H1 (cell line): ENCODE measurements around the gene MCAT. TPM values are rescaled to one million over a fixed set of nuclear protein-coding genes. Genes with fewer than 3 reads are reported as not detected.

Experiments
- CHD1 ChIP-seq: IDR thresholded peaks from 2 replicates; pipeline ENCODE4 v1.6.1; 2012; ENCODE audit warnings: low read depth, low read length, improper control_type of control experiment
- CHD2 ChIP-seq: IDR thresholded peaks from 2 replicates; pipeline ENCODE4 v1.6.1; 2012; ENCODE audit warnings: low read length, improper control_type of control experiment
- CTBP2 ChIP-seq: IDR thresholded peaks from 2 replicates; pipeline ENCODE4 v1.7.0; 2011; ENCODE audit warnings: borderline replicate concordance, mild to moderate bottlenecking, moderate library complexity, mixed read lengths, low read length; ENCODE audit not compliant: insufficient read depth, insufficient read length
- EZH2 ChIP-seq: fragments of 200-600 bp; sonication (generic); IDR thresholded peaks from 2 replicates; pipeline ENCODE4 v1.7.1; 2012; ENCODE audit warnings: low read depth, mild to moderate bottlenecking, moderate library complexity, low read length, inconsistent platforms; ENCODE audit not compliant: severe bottlenecking
- POLR2A ChIP-seq, 2 experiments: IDR thresholded peaks; 1 replicate in 1 of 2; 2 replicates in 1 of 2; pipeline ENCODE4 v1.6.1; 2011; ENCODE audit warnings: low read depth in 2 of 2, low read length in 2 of 2, mild to moderate bottlenecking in 2 of 2; ENCODE audit errors: control extremely low read depth in 1 of 2
- RFX5 ChIP-seq: IDR thresholded peaks from 2 replicates; pipeline ENCODE4 v1.6.1; 2011; ENCODE audit warnings: low read depth, low read length, improper control_type of control experiment, borderline replicate concordance
- SIX5 ChIP-seq: IDR thresholded peaks from 2 replicates; pipeline ENCODE4 v1.6.1; 2011; ENCODE audit warnings: mild to moderate bottlenecking, low read depth, low read length
- TAF7 ChIP-seq: optimal IDR thresholded peaks from 2 replicates; pipeline ENCODE3; 2011; ENCODE audit warnings: low read depth, mild to moderate bottlenecking, inconsistent platforms, low read length, moderate library complexity, borderline replicate concordance
- polyA plus RNA-seq, 7 experiments: library from polyadenylated mRNA; depleted of rRNA in 3 of 7; stranded (reverse) in 5 of 7; unstranded in 2 of 7; fragments of >200 nt in 5 of 7; fragments of 200-250 nt in 2 of 7; gene quantifications; 1 replicate in 5 of 7; 2 replicates in 1 of 7; 4 replicates in 1 of 7; pipeline versions ENCODE4 v1.2.1 to v1.2.3, GENCODE V29; 2011 to 2013; ENCODE audit warnings: missing spikeins in 2 of 7, mixed read lengths in 2 of 7
- total RNA-seq: library from RNA; stranded (reverse); fragmentation: NEBNext Ultra II Directional; extraction: Animal tissue kit (Norgen Biotek cat#: 25700); gene quantifications from 2 replicates; pipeline ENCODE4 v1.2.1, GENCODE V29; 2021
- TF ChIP-seq, protein P1 (sequence below): fragments of 300-600 bp; sonication (generic); IDR thresholded peaks from 2 replicates; pipeline ENCODE4 v1.7.1; 2012; ENCODE audit warnings: low read length, moderate library complexity, mild to moderate bottlenecking, inconsistent platforms; ENCODE audit not compliant: insufficient replicate concordance
- TF ChIP-seq, protein P2 (sequence below): IDR thresholded peaks from 2 replicates; pipeline ENCODE4 v1.6.1; 2012; ENCODE audit warnings: inconsistent platforms

MCAT gene
- total and polyA plus RNA-seq, 2 of the 8 experiments (the other 6 are each of a cell fraction or from before 2014, with no cell fraction given) = 15.8 to 17.4 TPM

DNA sequence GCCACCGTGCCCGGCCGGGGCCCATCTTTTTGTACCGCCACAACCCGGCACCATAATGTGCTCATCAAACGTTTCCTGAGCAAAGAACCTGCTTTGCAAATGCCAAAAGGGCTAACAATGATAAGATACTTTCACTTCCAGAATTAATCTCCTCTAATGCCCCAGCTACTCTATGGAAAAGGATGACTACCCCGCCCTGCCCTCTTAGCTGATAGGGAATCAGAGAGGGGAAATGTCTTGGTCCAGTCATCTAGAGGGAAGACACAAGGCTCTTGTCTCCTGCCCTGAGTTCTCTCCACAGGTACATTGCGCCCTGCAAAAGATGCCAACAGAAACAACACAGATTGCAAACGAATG is 54.6 kb downstream of the MCAT start (continued):
- TF ChIP-seq, protein P1, sequence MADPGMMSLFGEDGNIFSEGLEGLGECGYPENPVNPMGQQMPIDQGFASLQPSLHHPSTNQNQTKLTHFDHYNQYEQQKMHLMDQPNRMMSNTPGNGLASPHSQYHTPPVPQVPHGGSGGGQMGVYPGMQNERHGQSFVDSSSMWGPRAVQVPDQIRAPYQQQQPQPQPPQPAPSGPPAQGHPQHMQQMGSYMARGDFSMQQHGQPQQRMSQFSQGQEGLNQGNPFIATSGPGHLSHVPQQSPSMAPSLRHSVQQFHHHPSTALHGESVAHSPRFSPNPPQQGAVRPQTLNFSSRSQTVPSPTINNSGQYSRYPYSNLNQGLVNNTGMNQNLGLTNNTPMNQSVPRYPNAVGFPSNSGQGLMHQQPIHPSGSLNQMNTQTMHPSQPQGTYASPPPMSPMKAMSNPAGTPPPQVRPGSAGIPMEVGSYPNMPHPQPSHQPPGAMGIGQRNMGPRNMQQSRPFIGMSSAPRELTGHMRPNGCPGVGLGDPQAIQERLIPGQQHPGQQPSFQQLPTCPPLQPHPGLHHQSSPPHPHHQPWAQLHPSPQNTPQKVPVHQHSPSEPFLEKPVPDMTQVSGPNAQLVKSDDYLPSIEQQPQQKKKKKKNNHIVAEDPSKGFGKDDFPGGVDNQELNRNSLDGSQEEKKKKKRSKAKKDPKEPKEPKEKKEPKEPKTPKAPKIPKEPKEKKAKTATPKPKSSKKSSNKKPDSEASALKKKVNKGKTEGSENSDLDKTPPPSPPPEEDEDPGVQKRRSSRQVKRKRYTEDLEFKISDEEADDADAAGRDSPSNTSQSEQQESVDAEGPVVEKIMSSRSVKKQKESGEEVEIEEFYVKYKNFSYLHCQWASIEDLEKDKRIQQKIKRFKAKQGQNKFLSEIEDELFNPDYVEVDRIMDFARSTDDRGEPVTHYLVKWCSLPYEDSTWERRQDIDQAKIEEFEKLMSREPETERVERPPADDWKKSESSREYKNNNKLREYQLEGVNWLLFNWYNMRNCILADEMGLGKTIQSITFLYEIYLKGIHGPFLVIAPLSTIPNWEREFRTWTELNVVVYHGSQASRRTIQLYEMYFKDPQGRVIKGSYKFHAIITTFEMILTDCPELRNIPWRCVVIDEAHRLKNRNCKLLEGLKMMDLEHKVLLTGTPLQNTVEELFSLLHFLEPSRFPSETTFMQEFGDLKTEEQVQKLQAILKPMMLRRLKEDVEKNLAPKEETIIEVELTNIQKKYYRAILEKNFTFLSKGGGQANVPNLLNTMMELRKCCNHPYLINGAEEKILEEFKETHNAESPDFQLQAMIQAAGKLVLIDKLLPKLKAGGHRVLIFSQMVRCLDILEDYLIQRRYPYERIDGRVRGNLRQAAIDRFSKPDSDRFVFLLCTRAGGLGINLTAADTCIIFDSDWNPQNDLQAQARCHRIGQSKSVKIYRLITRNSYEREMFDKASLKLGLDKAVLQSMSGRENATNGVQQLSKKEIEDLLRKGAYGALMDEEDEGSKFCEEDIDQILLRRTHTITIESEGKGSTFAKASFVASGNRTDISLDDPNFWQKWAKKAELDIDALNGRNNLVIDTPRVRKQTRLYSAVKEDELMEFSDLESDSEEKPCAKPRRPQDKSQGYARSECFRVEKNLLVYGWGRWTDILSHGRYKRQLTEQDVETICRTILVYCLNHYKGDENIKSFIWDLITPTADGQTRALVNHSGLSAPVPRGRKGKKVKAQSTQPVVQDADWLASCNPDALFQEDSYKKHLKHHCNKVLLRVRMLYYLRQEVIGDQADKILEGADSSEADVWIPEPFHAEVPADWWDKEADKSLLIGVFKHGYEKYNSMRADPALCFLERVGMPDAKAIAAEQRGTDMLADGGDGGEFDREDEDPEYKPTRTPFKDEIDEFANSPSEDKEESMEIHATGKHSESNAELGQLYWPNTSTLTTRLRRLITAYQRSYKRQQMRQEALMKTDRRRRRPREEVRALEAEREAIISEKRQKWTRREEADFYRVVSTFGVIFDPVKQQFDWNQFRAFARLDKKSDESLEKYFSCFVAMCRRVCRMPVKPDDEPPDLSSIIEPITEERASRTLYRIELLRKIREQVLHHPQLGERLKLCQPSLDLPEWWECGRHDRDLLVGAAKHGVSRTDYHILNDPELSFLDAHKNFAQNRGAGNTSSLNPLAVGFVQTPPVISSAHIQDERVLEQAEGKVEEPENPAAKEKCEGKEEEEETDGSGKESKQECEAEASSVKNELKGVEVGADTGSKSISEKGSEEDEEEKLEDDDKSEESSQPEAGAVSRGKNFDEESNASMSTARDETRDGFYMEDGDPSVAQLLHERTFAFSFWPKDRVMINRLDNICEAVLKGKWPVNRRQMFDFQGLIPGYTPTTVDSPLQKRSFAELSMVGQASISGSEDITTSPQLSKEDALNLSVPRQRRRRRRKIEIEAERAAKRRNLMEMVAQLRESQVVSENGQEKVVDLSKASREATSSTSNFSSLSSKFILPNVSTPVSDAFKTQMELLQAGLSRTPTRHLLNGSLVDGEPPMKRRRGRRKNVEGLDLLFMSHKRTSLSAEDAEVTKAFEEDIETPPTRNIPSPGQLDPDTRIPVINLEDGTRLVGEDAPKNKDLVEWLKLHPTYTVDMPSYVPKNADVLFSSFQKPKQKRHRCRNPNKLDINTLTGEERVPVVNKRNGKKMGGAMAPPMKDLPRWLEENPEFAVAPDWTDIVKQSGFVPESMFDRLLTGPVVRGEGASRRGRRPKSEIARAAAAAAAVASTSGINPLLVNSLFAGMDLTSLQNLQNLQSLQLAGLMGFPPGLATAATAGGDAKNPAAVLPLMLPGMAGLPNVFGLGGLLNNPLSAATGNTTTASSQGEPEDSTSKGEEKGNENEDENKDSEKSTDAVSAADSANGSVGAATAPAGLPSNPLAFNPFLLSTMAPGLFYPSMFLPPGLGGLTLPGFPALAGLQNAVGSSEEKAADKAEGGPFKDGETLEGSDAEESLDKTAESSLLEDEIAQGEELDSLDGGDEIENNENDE = no peak
- TF ChIP-seq SIX5 = no peak
- TF ChIP-seq RFX5 = no peak
- TF ChIP-seq POLR2A (IDR thresholded peaks at IDR 0.05; ENCODE audit: control extremely low read depth in 1 of 2, low read depth in 2 of 2, low read length in 2 of 2) = no peak
- TF ChIP-seq TAF7 = no peak
- TF ChIP-seq CHD2 = no peak
- TF ChIP-seq EZH2 = no peak
- TF ChIP-seq, protein P2, sequence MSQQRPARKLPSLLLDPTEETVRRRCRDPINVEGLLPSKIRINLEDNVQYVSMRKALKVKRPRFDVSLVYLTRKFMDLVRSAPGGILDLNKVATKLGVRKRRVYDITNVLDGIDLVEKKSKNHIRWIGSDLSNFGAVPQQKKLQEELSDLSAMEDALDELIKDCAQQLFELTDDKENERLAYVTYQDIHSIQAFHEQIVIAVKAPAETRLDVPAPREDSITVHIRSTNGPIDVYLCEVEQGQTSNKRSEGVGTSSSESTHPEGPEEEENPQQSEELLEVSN = no peak
- TF ChIP-seq CTBP2 = no peak
- TF ChIP-seq CHD1 = no peak
